Lung (tissue), 12 donors: ENCODE data around the gene L3MBTL4. TPM values are rescaled to one million over a fixed set of nuclear protein-coding genes. Genes with fewer than 3 reads are reported as not detected.

Experiments
- ATAC-seq: fragments of 200-7000 bp; cut with Tn5 transposase; one replicate; pipeline ENCODE4 v1.9.1; 2020; ENCODE audit warnings: moderate number of reproducible peaks; ENCODE audit not compliant: insufficient read depth, low FRiP score
- DNase-seq, 3 donors: peaks; one replicate each; pipeline ENCODE4 v3.0.0-alpha.2; 2013 to 2017
- H3K27ac ChIP-seq, 2 donors: one replicate each; pipeline ENCODE4 v1.5.1; 2013; ENCODE audit warnings: mild to moderate bottlenecking in 2 of 2, moderate library complexity in 2 of 2, control low read depth in 1 of 2, inconsistent platforms in 1 of 2, low read depth in 1 of 2, low read length in 1 of 2
- H3K27me3 ChIP-seq, 3 donors: one replicate each; pipeline ENCODE4 v1.5.1; 2013; ENCODE audit warnings: low read length in 2 of 3; ENCODE audit not compliant: control insufficient read depth in 3 of 3, insufficient read depth in 3 of 3
- H3K36me3 ChIP-seq, 4 donors: one replicate each; pipeline ENCODE4 v1.5.1; 2013; ENCODE audit warnings: low read length in 4 of 4, mild to moderate bottlenecking in 1 of 4, moderate library complexity in 1 of 4; ENCODE audit not compliant: control insufficient read depth in 4 of 4, insufficient read depth in 4 of 4
- H3K4me1 ChIP-seq, 5 donors: one replicate each; pipeline ENCODE4 v1.5.1; 2013; ENCODE audit warnings: low read length in 5 of 5, mild to moderate bottlenecking in 2 of 5, moderate library complexity in 1 of 5; ENCODE audit not compliant: control insufficient read depth in 5 of 5, insufficient read depth in 5 of 5
- H3K4me3 ChIP-seq: one replicate; pipeline ENCODE4 v1.5.1; 2013; ENCODE audit warnings: mild to moderate bottlenecking, control low read depth, moderate library complexity
- H3K9ac ChIP-seq, 2 donors: one replicate each; pipeline ENCODE4 v1.5.1; 2013; ENCODE audit warnings: low read length in 2 of 2, control low read depth in 1 of 2; ENCODE audit not compliant: insufficient read depth in 1 of 2
- H3K9me3 ChIP-seq, 4 donors: one replicate each; pipeline ENCODE4 v1.5.1; 2013; ENCODE audit warnings: low read length in 3 of 4, mild to moderate bottlenecking in 1 of 4, moderate library complexity in 1 of 4; ENCODE audit not compliant: control insufficient read depth in 4 of 4, insufficient read depth in 3 of 4
- CTCF ChIP-seq: IDR thresholded peaks from 2 replicates; pipeline ENCODE4 v1.5.1; 2012; ENCODE audit warnings: mild to moderate bottlenecking; ENCODE audit errors: control extremely low read depth, extremely low read depth
- WGBS, 2 donors: extraction: QIAGEN DNeasy Blood & Tissue Kit; methylation state at CpG; one replicate each; pipeline ENCODE4 v1.1.7; 2013; 5-methylcytosine and 5-hydroxymethylcytosine counted together
- polyA plus RNA-seq, 2 donors: library from polyadenylated mRNA; stranded (reverse); fragments of 200-250 nt; gene quantifications; one replicate each; pipeline ENCODE4 v1.2.1, GENCODE V29; 2013
- total RNA-seq, 2 donors: library from RNA; depleted of rRNA in 1 of 2; stranded (reverse); fragments of >200 nt in 1 of 2; gene quantifications; one replicate each; pipeline ENCODE4 v1.2.1, GENCODE V29; 2014 to 2021
- donor health status: control.
- donor health status: control.
- donor health status: Bipolar disorder and iron deficiency.
- donor health status: healthy.
- donor health status: DM: yes; HTN: yes; CAD: no.

The L3MBTL4 gene
- total and polyA plus RNA-seq, 4 donors, result 2.8 to 16.8 (median 9.9) TPM

- ATAC-seq (no peak), DNase-seq (no peak)
- Histone ChIP-seq H3K4me1 (peaks cover 0 to 12% (median 3%) of the 10 kb centered on the region in 5 donors), H3K27me3 (no peaks in the 10 kb centered on the region), H3K27ac (no peak overlapping the region), H3K9ac (no peak overlapping the region), H3K36me3 (no peaks in the 10 kb centered on the region), H3K9me3 (no peaks in the 10 kb centered on the region), H3K4me3 (no peak overlapping the region)
- no peak for TF ChIP-seq CTCF
- WGBS, 2 donors, result 85 to 87% methylated on average over 5 of the region's 5 CpGs
These were observed 41.5 kb downstream of the L3MBTL4 start for GRCh38 chr18:6373187-6373586.

GRCh38 chr18:6370886-6371635, 43.6 kb downstream of the L3MBTL4 start:
- no peaks in the 10 kb centered on the region for H3K9me3 ChIP-seq
- H3K36me3 ChIP-seq, result no peaks in the 10 kb centered on the region
- ATAC-seq, result no peak
- DNase-seq, result peak; percentile 43 to 54 (median 47)
- TF ChIP-seq CTCF, result no peak
- no peak overlapping the region for H3K27ac ChIP-seq
- no peak overlapping the region for H3K4me3 ChIP-seq
- 47 to 69% methylated on average over 12 of the region's 12 CpGs for WGBS, 2 donors
- H3K4me1 ChIP-seq, result peaks cover 0 to 23% (median 6%) of the 10 kb centered on the region in 5 donors
- H3K9ac ChIP-seq, result no peak overlapping the region
- no peaks in the 10 kb centered on the region for H3K27me3 ChIP-seq

- no peak for DNase-seq
- 84 to 86% methylated on average over 8 of the region's 8 CpGs for WGBS, 2 donors
- no peak for ATAC-seq
- TF ChIP-seq CTCF, result no peak
- Histone ChIP-seq H3K9ac (no peak overlapping the region), H3K9me3 (no peaks in the 10 kb centered on the region), H3K27ac (no peak overlapping the region), H3K4me3 (no peak overlapping the region), H3K36me3 (no peaks in the 10 kb centered on the region), H3K27me3 (no peaks in the 10 kb centered on the region), H3K4me1 (peaks cover 3 to 29% (median 8%) of the 10 kb centered on the region in 5 donors)
These were observed 44.3 kb downstream of the L3MBTL4 start for GRCh38 chr18:6370410-6370809.

GRCh38 chr18:6368017-6368416, 46.7 kb downstream of the L3MBTL4 start:
- Histone ChIP-seq H3K27me3 (no peaks in the 10 kb centered on the region), H3K27ac (no peak overlapping the region), H3K4me3 (no peak overlapping the region), H3K36me3 (no peaks in the 10 kb centered on the region), H3K4me1 (peaks cover 3 to 35% (median 9%) of the 10 kb centered on the region in 5 donors), H3K9ac (no peak overlapping the region), H3K9me3 (no peaks in the 10 kb centered on the region)
- TF ChIP-seq CTCF, result no peak
- 95 to 97% methylated on average over 6 of the region's 6 CpGs for WGBS, 2 donors
- ATAC-seq (no peak), DNase-seq (no peak)
